Stimulated activated CD8-positive, alpha-beta memory T cell treated with anti-CD3 and anti-CD28 coated beads, Interleukin-15, amount 100 ng/mL, for 1 hour (primary cell): Measurements from ENCODE around the gene TRIM46.
"Not testable (repeated sequence)": the region's sequence is repeated elsewhere in the genome, so short reads cannot be mapped to it uniquely, and the experiment has no call there.

Experiments
- DNase-seq: peaks from one replicate; pipeline ENCODE4 v3.0.0-alpha.2; 2020; ENCODE audit warnings: low read depth

Gene TRIM46

GRCh38 chr1:155206891-155207805 is 33.5 kb downstream of the TRIM46 start:
- DNase-seq: peak; percentile 93

GRCh38 chr1:155207806-155208540 is 34.3 kb downstream of the TRIM46 start, which contains the start of gene THBS3:
Gene THBS3 (minus strand): TSS chr1:155207897. CDS start chr1:155207876, 21 bp downstream.
- no peak for DNase-seq

- peak; percentile 73 for DNase-seq
Observed at GRCh38 chr1:155208541-155209311, 35.1 kb downstream of the TRIM46 start, which contains the start of gene MTX1. Gene MTX1 (plus strand): TSS chr1:155208695. CDS start chr1:155208805, 110 bp downstream.

GRCh38 chr1:155209312-155209721 is 35.7 kb downstream of the TRIM46 start:
- no peak for DNase-seq

- no peak for DNase-seq
Observed at GRCh38 chr1:155210314-155211104, 36.9 kb downstream of the TRIM46 start.

GRCh38 chr1:155211381-155212050 is 37.9 kb downstream of the TRIM46 start:
- not testable (repeated sequence) for DNase-seq

- not testable (repeated sequence) for DNase-seq
Observed at GRCh38 chr1:155212051-155212440, 38.4 kb downstream of the TRIM46 start.

GRCh38 chr1:155214702-155215101 is 41.1 kb downstream of the TRIM46 start:
- DNase-seq: not testable (repeated sequence)

GRCh38 chr1:155218854-155219591 is 45.4 kb downstream of the TRIM46 start:
- no peak for DNase-seq

GRCh38 chr1:155219592-155220031 is 46.0 kb downstream of the TRIM46 start:
- no peak for DNase-seq

GRCh38 chr1:155220211-155220965 is 46.7 kb downstream of the TRIM46 start:
- DNase-seq: not testable (repeated sequence)

GRCh38 chr1:155223047-155223446 is 49.4 kb downstream of the TRIM46 start:
- no peak for DNase-seq

- DNase-seq: not testable (repeated sequence)
Observed at GRCh38 chr1:155225404-155225759, 51.7 kb downstream of the TRIM46 start.

- peak; percentile 72 for DNase-seq
Observed at GRCh38 chr1:155226188-155226909, 52.7 kb downstream of the TRIM46 start.

- DNase-seq: no peak
Observed at GRCh38 chr1:155226910-155227260, 53.2 kb downstream of the TRIM46 start.

GRCh38 chr1:155227261-155228095 is 53.8 kb downstream of the TRIM46 start:
- DNase-seq: peak; percentile 95

GRCh38 chr1:155228096-155228427 is 54.4 kb downstream of the TRIM46 start:
- no peak for DNase-seq

- DNase-seq: not testable (repeated sequence)
Observed at GRCh38 chr1:155231302-155231701, 57.7 kb downstream of the TRIM46 start.
